ENCODE results near the gene TRAM2. TPM values are rescaled to one million over a fixed set of nuclear protein-coding genes. Genes with fewer than 3 reads are reported as not detected.

Gene TRAM2
- total and polyA plus RNA-seq, 9 of the 15 experiments (the other 6 are each of a cell fraction or from before 2014, with no cell fraction given): 2.6 to 13.3 (median 8.9) TPM

- no peak for TF ChIP-seq EZH2 (IDR thresholded peaks at IDR 0.05; ENCODE audit: borderline replicate concordance, low read depth, low read length)
- TF ChIP-seq YBX1 (IDR thresholded peaks at IDR 0.05): no peak
- TF ChIP-seq PKNOX1 (IDR thresholded peaks at IDR 0.05): no peak
- no peak for TF ChIP-seq ZFP36 (IDR thresholded peaks at IDR 0.05; ENCODE audit: low read depth, low read length, partially characterized antibody)
- peak; percentile 60; the same call in 1 of the 2 replicates for TF ChIP-seq ZKSCAN8 (CRISPR knock-in tag; IDR thresholded peaks at IDR 0.05)
- TF ChIP-seq KAT2B (IDR thresholded peaks at IDR 0.05; ENCODE audit: low read depth, low read length): no peak
- 0 out of 2 replicates have a peak, but pooled peaks have one; percentile 1 for TF ChIP-seq FOSL1 (tag; conservative IDR thresholded peaks at IDR 0.05)
- no peak for TF ChIP-seq ETV6 (IDR thresholded peaks at IDR 0.05; ENCODE audit: borderline replicate concordance in 1 of 2, low read depth in 2 of 2, low read length in 1 of 2)
- TF ChIP-seq ETV6 (CRISPR knock-in tag; IDR thresholded peaks at IDR 0.05; ENCODE audit: borderline replicate concordance): no peak
- peak; percentile 24; the same call in 1 of the 2 replicates for TF ChIP-seq ETV1 (tag; conservative IDR thresholded peaks at IDR 0.05; ENCODE audit: low read depth)
- no peak for TF ChIP-seq ATF7 (IDR thresholded peaks at IDR 0.05)
- no peak for TF ChIP-seq NFATC3 (IDR thresholded peaks at IDR 0.05)
- TF ChIP-seq ATF1 (CRISPR knock-in tag; IDR thresholded peaks at IDR 0.05): no peak
- 0 out of 2 replicates have a peak, but pooled peaks have one; percentile 22 for TF ChIP-seq ATF1 (tag; IDR thresholded peaks at IDR 0.05)
- no peak for TF ChIP-seq E2F5 (CRISPR knock-in tag; IDR thresholded peaks at IDR 0.05)
- TF ChIP-seq MLX (CRISPR knock-in tag; conservative IDR thresholded peaks at IDR 0.05): no peak
- TF ChIP-seq TEAD4 (IDR thresholded peaks at IDR 0.05; ENCODE audit: low read length): peak; percentile 67
- TF ChIP-seq TEAD4 (CRISPR knock-in tag; IDR thresholded peaks at IDR 0.05; ENCODE audit: borderline replicate concordance): no peak
- TF ChIP-seq MIER1 (IDR thresholded peaks at IDR 0.05; ENCODE audit: low read depth): no peak
- peak; percentile 50; the same call in 1 of the 2 replicates for TF ChIP-seq EHMT2 (IDR thresholded peaks at IDR 0.05)
- peak; percentile 38 for TF ChIP-seq GABPA (tag; conservative IDR thresholded peaks at IDR 0.05; ENCODE audit: low read depth)
- TF ChIP-seq HDGF (IDR thresholded peaks at IDR 0.05): no peak
- TF ChIP-seq GTF3C2 (IDR thresholded peaks at IDR 0.05; ENCODE audit: borderline replicate concordance, extremely low read depth, insufficient read length): no peak
Observed at GRCh38 chr6:52612336-52613054, 35.6 kb upstream of the TRAM2 start (continued).
